GM18505 (cell line): ENCODE results near the gene KRTAP9-4.
"Not testable (repeated sequence)": the region's sequence is repeated elsewhere in the genome, so short reads cannot be mapped to it uniquely, and the experiment has no call there.

Experiments used
- ATAC-seq: cut with Tn5 transposase; IDR thresholded peaks from one replicate; pipeline ENCODE4 v1.9.1; 2021; ENCODE audit not compliant: unreplicated experiment
- POLR2A ChIP-seq: IDR thresholded peaks from 4 replicates; pipeline ENCODE4 v1.6.1; 2011; ENCODE audit warnings: borderline replicate concordance; ENCODE audit not compliant: insufficient read depth, insufficient read length; ENCODE audit errors: extremely low read depth

Gene KRTAP9-4, protein sequence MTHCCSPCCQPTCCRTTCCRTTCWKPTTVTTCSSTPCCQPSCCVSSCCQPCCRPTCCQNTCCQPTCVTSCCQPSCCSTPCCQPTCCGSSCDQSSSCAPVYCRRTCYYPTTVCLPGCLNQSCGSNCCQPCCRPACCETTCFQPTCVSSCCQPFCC

DNA sequence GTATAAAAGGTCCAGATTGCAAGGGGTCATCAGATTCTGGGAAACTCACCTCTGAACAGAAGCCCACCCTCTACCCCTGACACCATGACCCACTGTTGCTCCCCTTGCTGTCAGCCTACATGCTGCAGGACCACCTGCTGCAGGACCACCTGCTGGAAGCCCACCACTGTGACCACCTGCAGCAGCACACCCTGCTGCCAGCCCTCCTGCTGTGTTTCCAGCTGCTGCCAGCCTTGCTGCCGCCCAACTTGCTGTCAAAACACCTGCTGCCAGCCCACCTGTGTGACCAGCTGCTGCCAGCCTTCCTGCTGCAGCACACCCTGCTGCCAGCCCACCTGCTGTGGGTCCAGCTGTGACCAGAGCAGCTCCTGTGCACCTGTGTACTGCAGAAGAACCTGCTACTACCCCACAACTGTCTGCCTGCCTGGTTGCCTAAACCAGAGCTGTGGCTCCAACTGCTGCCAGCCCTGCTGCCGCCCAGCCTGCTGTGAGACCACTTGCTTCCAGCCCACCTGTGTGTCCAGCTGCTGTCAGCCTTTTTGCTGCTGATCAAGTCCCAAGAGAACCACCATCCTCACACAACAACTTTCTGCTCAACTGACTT lies at the start of gene KRTAP9-4:
KRTAP9-4 (plus strand) TSS at position 51 of the 604 bp plus-strand sequence; CDS start at position 85, 34 bp downstream.
- ATAC-seq = not testable (repeated sequence)

DNA sequence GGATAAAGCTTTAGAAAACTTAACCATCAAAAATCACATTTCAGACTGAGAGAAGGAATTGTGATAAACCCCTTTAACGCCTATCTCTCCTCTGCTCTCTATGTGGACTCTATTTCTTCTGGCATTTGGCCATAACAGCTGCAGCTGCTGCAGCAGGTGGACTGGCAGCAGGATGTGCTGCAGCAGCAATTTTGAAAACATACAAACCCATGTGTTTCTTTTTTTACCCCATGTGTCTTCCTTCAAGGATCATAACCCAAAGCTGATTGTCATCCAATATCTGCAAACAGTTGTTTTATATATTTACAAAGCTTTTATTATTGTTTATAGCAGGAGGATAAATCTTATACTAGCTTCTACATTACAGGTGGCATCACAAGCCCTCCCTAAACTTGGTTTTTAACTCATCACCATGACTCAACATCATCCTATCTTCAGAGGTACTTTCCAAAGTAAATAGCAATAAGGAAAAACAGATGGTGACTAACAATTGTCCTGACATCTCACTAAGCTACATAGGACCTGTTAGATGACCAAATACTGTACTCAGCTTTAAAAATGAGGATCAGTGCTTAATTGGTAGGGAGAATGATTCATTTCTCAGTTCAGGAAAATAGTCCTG lies 37.5 kb upstream of the KRTAP9-4 start:
- no peak for ATAC-seq
- TF ChIP-seq POLR2A = no peak

GRCh38 chr17:41212524-41213169 lies 36.8 kb upstream of the KRTAP9-4 start:
- no peak for ATAC-seq
- no peak for TF ChIP-seq POLR2A

DNA sequence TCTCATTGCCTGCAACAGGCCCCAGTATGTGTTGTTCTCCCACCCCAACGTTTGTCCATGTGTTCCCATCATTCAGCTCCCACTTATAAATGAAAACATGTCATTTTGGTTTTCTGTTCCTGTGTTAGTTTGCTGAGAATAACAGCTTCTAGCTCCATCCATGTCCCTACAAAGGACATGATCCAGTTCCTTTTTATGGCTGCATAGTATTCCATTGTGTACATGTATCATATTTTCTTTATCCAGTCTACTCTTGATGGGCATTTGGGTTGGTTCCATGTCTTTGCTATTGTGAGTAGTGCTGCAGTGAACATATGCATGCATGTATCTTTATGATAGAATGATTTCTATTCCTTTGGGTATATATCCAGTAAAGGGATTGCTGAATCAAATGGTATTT lies 33.8 kb upstream of the KRTAP9-4 start:
- TF ChIP-seq POLR2A = no peak
- ATAC-seq = no peak

DNA sequence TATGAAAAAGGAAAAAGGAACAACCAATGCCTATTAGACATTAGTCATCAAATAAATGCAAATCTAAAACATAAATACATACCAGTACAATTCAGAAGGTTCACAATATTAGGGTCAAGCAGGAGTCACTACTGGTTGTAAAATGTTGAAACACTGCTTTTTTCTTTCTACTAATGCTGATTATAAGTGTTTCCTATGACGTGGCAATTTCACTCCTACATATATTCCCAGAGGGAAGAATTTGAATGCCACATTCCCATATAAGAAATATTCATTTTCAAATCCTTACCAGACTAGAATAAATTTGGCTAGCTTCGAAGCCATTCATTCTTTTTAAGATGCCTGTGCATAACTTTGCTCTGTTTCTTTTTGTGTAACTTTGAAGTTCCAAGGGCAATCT lies 25.7 kb upstream of the KRTAP9-4 start:
- TF ChIP-seq POLR2A = no peak

GRCh38 chr17:41226051-41226450 lies 23.4 kb upstream of the KRTAP9-4 start:
- TF ChIP-seq POLR2A = no peak
- ATAC-seq = no peak

More for the DNA sequence above, 25.7 kb upstream of the KRTAP9-4 start:
- no peak for ATAC-seq

- ATAC-seq = not testable (repeated sequence)
Observed at GRCh38 chr17:41226598-41227095, 22.8 kb upstream of the KRTAP9-4 start, which contains the start of gene KRTAP9-2. KRTAP9-2 (plus strand) TSS chr17:41226648; CDS start chr17:41226655, 7 bp downstream.

- no peak for ATAC-seq
- TF ChIP-seq POLR2A = no peak
Observed at GRCh38 chr17:41230094-41230493, 19.4 kb upstream of the KRTAP9-4 start.

- TF ChIP-seq POLR2A = no peak
- ATAC-seq = no peak
Observed at GRCh38 chr17:41231731-41232130, 17.8 kb upstream of the KRTAP9-4 start.

DNA sequence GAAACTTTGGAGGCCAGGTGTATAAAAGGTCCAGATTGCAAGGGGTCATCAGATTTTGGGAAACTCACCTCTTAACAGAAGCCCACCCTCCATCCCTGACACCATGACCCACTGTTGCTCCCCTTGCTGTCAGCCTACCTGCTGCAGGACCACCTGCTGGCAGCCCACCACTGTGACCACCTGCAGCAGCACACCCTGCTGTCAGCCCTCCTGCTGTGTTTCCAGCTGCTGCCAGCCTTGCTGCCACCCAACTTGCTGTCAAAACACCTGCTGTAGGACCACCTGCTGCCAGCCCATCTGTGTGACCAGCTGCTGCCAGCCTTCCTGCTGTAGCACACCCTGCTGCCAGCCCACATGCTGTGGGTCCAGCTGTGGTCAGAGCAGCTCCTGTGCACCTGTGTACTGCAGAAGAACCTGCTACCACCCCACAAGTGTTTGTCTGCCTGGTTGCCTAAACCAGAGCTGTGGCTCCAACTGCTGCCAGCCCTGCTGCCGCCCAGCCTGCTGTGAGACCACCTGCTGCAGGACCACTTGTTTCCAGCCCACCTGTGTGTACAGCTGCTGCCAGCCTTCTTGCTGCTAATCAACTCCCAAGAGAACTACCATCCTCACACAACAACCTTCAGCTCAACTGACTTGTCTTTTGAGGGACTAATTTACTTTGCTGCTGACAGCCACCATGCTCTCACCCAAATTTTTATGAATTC lies 16.9 kb upstream of the KRTAP9-4 start, which contains the start of gene KRTAP9-3:
KRTAP9-3 (plus strand) TSS at position 51 of the 707 bp plus-strand sequence; CDS start at position 104, 53 bp downstream.
- ATAC-seq = not testable (repeated sequence)

DNA sequence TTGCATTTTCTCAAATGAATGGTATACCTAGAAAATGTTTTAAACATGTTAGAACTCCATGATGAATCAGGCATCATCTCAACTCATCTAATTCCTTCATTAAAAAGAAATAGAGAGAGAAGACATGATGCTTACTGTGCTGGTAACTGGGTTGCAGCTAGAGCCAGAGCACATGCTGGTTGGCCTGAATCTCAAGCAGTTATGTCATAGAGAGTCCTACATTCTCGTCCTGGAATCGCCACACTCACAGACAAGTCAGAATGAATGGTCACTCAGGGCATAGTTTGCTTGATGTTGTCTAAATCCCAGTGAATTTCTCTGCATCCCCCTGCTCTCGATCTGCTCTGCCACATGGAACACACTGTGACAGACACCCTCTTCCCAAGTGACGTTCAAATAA lies 12.4 kb upstream of the KRTAP9-4 start:
- ATAC-seq = not testable (repeated sequence)

- ATAC-seq = not testable (repeated sequence)
Observed at GRCh38 chr17:41237949-41238437, 11.5 kb upstream of the KRTAP9-4 start, which contains the start of gene KRTAP9-8. KRTAP9-8 (plus strand) TSS chr17:41237999; CDS start chr17:41238052, 53 bp downstream.

- not testable (repeated sequence) for ATAC-seq
Observed at GRCh38 chr17:41246995-41247787, 2.3 kb upstream of the KRTAP9-4 start.

DNA sequence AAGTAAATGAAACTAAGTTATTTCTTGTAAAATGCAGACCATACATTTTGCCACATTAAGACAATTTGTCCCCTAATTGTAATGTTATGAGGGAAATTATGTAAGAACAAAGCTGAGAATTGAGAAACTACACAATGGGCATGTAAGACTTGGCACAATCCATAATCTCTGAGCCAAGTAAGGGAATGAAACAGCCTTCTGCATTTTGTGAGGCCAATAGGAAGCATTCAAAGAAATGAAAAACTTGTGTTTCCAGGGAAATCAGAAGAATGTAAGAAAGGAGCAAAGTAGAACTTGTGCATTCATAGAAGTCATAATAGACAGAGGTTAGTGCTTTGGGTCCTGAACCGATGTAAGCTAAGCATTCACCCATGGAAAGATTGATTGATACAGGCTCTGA lies 1.8 kb downstream of the KRTAP9-4 start:
- no peak for ATAC-seq
- no peak for TF ChIP-seq POLR2A
